ENCODE data around the gene PLOD3. TPM values are rescaled to one million over a fixed set of nuclear protein-coding genes. Genes with fewer than 3 reads are reported as not detected.

Gene PLOD3
- total RNA-seq, 6 experiments from 2014 or later: 128 to 179 (median 140) TPM

DNA sequence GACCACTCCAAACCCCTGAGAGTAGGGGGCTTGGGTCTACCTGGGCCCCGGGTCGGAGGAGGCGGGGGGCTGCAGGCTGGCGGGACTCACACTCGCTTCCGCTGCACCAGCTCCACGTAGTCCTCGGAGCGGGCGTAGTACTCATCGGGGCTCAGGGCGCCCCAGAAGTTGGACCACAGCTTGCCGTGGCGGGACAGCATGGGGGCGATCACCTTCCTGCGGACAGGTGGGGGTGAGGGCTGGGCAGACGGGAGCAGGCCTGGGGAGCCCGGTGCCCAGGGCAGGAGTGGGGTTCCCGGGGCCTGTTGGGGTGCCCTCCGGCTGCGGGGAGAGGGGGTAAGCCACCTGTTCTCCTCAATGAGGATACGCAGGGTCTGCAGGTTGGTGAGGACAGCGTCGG, 5.9 kb downstream of the PLOD3 start:
- Mint-ChIP-seq H3K27me3 (ENCODE audit: insufficient read depth) (no peaks in the 10 kb centered on the region; the same call in 1 of the 2 replicates), H3K4me1 (ENCODE audit: low read depth) (peaks cover 17% of the 10 kb centered on the region), H3K27ac (no peak overlapping the region), H3K4me3 (no peak overlapping the region), H3K9me3 (no peaks in the 10 kb centered on the region), H3K36me3 (ENCODE audit: low read depth) (peaks cover 8% of the 10 kb centered on the region; the same call in 1 of the 2 replicates)
- no peak for DNase-seq
- TF ChIP-seq, protein P1, sequence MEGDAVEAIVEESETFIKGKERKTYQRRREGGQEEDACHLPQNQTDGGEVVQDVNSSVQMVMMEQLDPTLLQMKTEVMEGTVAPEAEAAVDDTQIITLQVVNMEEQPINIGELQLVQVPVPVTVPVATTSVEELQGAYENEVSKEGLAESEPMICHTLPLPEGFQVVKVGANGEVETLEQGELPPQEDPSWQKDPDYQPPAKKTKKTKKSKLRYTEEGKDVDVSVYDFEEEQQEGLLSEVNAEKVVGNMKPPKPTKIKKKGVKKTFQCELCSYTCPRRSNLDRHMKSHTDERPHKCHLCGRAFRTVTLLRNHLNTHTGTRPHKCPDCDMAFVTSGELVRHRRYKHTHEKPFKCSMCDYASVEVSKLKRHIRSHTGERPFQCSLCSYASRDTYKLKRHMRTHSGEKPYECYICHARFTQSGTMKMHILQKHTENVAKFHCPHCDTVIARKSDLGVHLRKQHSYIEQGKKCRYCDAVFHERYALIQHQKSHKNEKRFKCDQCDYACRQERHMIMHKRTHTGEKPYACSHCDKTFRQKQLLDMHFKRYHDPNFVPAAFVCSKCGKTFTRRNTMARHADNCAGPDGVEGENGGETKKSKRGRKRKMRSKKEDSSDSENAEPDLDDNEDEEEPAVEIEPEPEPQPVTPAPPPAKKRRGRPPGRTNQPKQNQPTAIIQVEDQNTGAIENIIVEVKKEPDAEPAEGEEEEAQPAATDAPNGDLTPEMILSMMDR (IDR thresholded peaks at IDR 0.05): no peak

DNA sequence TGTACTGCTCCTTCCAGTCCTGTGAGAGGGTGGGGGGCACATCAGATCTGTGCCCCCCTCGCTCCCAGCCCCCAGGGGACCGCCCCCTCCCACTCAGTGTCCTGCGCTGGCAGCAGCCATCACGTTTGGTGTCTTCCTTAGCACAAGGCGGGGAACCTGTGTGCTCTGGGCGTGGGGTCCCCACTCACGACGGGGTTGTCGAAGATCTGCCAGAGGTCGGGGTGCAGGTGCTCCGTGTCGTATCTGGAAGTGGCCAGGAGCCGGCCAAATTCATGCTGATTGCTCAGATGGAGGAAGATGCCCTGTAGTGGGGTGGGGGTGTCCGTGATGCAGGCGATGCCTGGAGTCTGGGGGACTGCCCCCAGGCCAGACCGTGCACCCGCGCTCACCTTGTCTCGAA, 7.2 kb downstream of the PLOD3 start:
- Mint-ChIP-seq H3K27ac (no peak overlapping the region), H3K4me3 (no peak overlapping the region)
- TF ChIP-seq, protein P1 (IDR thresholded peaks at IDR 0.05): no peak

DNA sequence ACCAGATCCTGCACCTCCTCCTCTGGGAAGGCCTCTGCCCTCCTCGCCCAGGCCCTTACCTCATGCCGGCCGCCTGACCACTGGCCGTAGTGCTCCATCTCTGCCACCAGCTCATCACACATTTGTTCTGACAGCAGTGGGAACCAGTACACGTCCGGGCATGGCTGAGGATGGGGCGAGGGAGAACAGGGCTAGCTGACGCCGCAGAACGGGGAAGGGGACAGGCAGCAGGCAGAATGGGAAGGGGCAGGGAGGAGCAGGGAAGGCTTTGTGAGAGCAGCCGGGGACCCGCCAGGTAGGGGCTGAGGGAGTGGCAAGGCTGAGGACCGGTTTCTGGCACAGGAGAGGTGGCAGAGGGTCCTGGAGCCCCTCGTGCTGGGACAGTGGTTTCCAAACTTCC, 8.6 kb downstream of the PLOD3 start:
- Mint-ChIP-seq H3K4me3 (no peak overlapping the region), H3K36me3 (ENCODE audit: low read depth) (peaks cover 4% of the 10 kb centered on the region; the same call in 1 of the 2 replicates), H3K27ac (no peak overlapping the region), H3K27me3 (ENCODE audit: insufficient read depth) (no peaks in the 10 kb centered on the region; the same call in 1 of the 2 replicates), H3K4me1 (ENCODE audit: low read depth) (no peaks in the 10 kb centered on the region), H3K9me3 (no peaks in the 10 kb centered on the region)
- no peak for DNase-seq
- TF ChIP-seq, protein P1 (IDR thresholded peaks at IDR 0.05): no peak

More for the DNA sequence above, 7.2 kb downstream of the PLOD3 start:
- H3K4me1 Mint-ChIP-seq (ENCODE audit: low read depth): peaks cover 3% of the 10 kb centered on the region; the same call in 1 of the 2 replicates
- H3K27me3 Mint-ChIP-seq (ENCODE audit: insufficient read depth): no peaks in the 10 kb centered on the region; the same call in 1 of the 2 replicates
- no peaks in the 10 kb centered on the region for H3K9me3 Mint-ChIP-seq
- no peak for DNase-seq
- H3K36me3 Mint-ChIP-seq (ENCODE audit: low read depth): peaks cover 4% of the 10 kb centered on the region; the same call in 1 of the 2 replicates

DNA sequence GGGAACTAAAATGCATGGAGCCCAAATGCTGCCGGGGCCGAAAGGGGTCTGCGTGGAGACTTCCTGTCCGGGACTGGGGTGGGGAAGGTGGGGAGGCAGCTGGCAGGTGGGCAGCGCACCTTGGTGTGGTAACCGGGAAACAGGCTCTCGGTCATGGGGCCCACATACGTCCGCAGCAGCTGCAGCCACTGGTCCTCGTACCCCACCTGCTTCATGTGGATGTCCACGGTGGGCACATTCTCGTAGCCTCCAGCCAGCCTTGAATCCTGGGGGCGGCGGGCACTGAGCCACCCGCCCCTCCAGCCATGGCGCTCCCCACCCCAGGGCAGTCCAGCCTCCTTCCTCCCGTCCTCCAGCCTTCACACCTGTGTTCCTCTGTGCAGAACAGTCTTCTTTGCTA, 9.9 kb downstream of the PLOD3 start:
- DNase-seq: no peak
- Mint-ChIP-seq H3K27me3 (ENCODE audit: insufficient read depth) (no peaks in the 10 kb centered on the region; the same call in 1 of the 2 replicates), H3K36me3 (ENCODE audit: low read depth) (peaks cover 4% of the 10 kb centered on the region; the same call in 1 of the 2 replicates), H3K4me1 (ENCODE audit: low read depth) (no peaks in the 10 kb centered on the region), H3K9me3 (no peaks in the 10 kb centered on the region), H3K4me3 (no peak overlapping the region), H3K27ac (no peak overlapping the region)
- TF ChIP-seq, protein P1 (IDR thresholded peaks at IDR 0.05): no peak

DNA sequence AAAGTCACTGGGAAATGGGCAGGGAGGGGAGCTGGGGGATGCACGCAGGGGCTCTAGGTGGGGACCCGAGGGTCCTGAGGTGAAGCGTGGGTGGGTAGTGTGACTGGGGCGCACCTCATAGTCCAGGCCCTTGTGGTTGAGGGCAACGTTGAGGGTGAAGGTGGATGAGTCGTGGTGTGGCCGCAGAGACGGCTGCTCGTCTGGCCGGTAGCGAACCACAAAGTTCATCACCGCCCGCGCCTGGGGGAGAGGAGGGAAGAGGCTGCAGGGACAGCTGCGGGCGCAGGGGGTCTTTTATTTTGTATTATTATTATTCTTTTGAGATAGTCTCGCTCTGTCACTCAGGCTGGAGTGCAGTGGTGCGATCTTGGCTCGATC, 10.7 kb downstream of the PLOD3 start:
- H3K4me1 Mint-ChIP-seq (ENCODE audit: low read depth): no peaks in the 10 kb centered on the region
- H3K4me3 Mint-ChIP-seq: no peak overlapping the region
- no peaks in the 10 kb centered on the region for H3K9me3 Mint-ChIP-seq
- no peak overlapping the region for H3K27ac Mint-ChIP-seq
- TF ChIP-seq, protein P1 (IDR thresholded peaks at IDR 0.05): no peak
- H3K27me3 Mint-ChIP-seq (ENCODE audit: insufficient read depth): peaks cover 4% of the 10 kb centered on the region
- H3K36me3 Mint-ChIP-seq (ENCODE audit: low read depth): peaks cover 4% of the 10 kb centered on the region; the same call in 1 of the 2 replicates
- DNase-seq: no peak
